Stomach (tissue), 9 donors: Measurements from ENCODE around the gene PRR16. TPM values are rescaled to one million over a fixed set of nuclear protein-coding genes. Genes with fewer than 3 reads are reported as not detected.

Experiments used
- DNase-seq, 2 donors: peaks; one replicate each; pipeline versions ENCODE4 v3.0.0 to v3.0.0-alpha.2; 2013 to 2019
- H3K27ac ChIP-seq, 5 donors: fragments of 200-600 bp in 4 of 5; sonication (generic) in 4 of 5; one replicate each; pipeline ENCODE4 v1.5.1; 2013 to 2019; ENCODE audit warnings: mild to moderate bottlenecking in 1 of 5, moderate library complexity in 1 of 5
- H3K27me3 ChIP-seq, 3 donors: fragments of 200-600 bp; sonication (generic); one replicate each; pipeline ENCODE4 v1.5.1; 2017 to 2019; ENCODE audit warnings: mixed run types in 1 of 3
- H3K36me3 ChIP-seq, 4 donors: fragments of 200-600 bp; sonication (generic); 1 replicate in 3 of 4; 2 replicates in 1 of 4; pipeline ENCODE4 v1.5.1; 2016 to 2019
- H3K4me1 ChIP-seq, 4 donors: fragments of 200-600 bp; sonication (generic); one replicate each; pipeline ENCODE4 v1.5.1; 2016 to 2019
- H3K4me3 ChIP-seq, 4 donors: fragments of 200-600 bp; sonication (generic) in 3 of 4; one replicate each; pipeline ENCODE4 v1.5.1; 2016 to 2019; ENCODE audit warnings: mild to moderate bottlenecking in 1 of 4
- H3K9me3 ChIP-seq, 4 donors: fragments of 200-600 bp; sonication (generic); one replicate each; pipeline ENCODE4 v1.5.1; 2016 to 2019
- CTCF ChIP-seq, 7 experiments: fragments of 450-650 bp in 4 of 7; fragments of 200-600 bp in 3 of 7; sonication (generic) in 3 of 7; IDR thresholded peaks; one replicate each; pipeline ENCODE4 v1.5.1; 2016 to 2019; ENCODE audit warnings: antibody characterized with exemption in 7 of 7, control low read depth in 2 of 7, mild to moderate bottlenecking in 1 of 7
- EP300 ChIP-seq: sonication (generic); formaldehyde crosslinking; IDR thresholded peaks from one replicate; pipeline ENCODE4 v1.6.1; 2017; ENCODE audit warnings: antibody characterized with exemption
- POLR2A ChIP-seq, 4 donors: fragments of 450-650 bp; IDR thresholded peaks; one replicate each; pipeline ENCODE4 v1.6.1; 2016; ENCODE audit warnings: antibody characterized with exemption in 4 of 4, control low read depth in 2 of 4, mild to moderate bottlenecking in 1 of 4, moderate library complexity in 1 of 4
- POLR2AphosphoS5 ChIP-seq, 3 donors: sonication (generic); formaldehyde crosslinking; IDR thresholded peaks; one replicate each; pipeline ENCODE4 v1.6.1; 2016; ENCODE audit warnings: antibody characterized with exemption in 3 of 3
- WGBS, 5 donors: extraction: QIAGEN DNeasy Blood & Tissue Kit in 3 of 5; methylation state at CpG; one replicate each; pipeline versions ENCODE4 v1.1.5 to v1.1.7; 2013 to 2018; 5-methylcytosine and 5-hydroxymethylcytosine counted together
- intact Hi-C: fragments of 100-400 bp; cut with DNase I; formaldehyde crosslinking; loops from one replicate; pipeline ENCODE4 v1.15.1; 2023; ENCODE audit warnings: low total_unique reads
- polyA plus RNA-seq, 3 donors: library from polyadenylated mRNA; stranded (reverse); fragments of 200-250 nt; gene quantifications; one replicate each; pipeline ENCODE4 v1.2.3, GENCODE V29; 2013
- total RNA-seq, 5 donors: library from RNA; depleted of rRNA; stranded (reverse); fragments of >200 nt; gene quantifications; one replicate each; pipeline versions ENCODE4 v1.1.0 to v1.2.3, GENCODE V29; 2014 to 2016
- donor health status: healthy with polysubstance abuse.
- donor health status: Bipolar disorder and iron deficiency.
- donor health status: healthy.

PRR16 gene
- total and polyA plus RNA-seq, 8 donors, result 1.3 to 40.8 (median 8.1) TPM

GRCh38 chr5:120567066-120567465, 103.0 kb downstream of the PRR16 start:
- intact Hi-C loops, result no loop called here
- TF ChIP-seq POLR2A (IDR thresholded peaks at IDR 0.05) (no peak), EP300 (no peak), POLR2AphosphoS5 (IDR thresholded peaks at IDR 0.05) (no peak)
- Histone ChIP-seq H3K27me3 (no peaks in the 10 kb centered on the region), H3K9me3 (peaks cover 0 to 6% (median 0%) of the 10 kb centered on the region in 4 donors), H3K4me1 (no peaks in the 10 kb centered on the region), H3K36me3 (no peaks in the 10 kb centered on the region), H3K27ac (no peak overlapping the region), H3K4me3 (no peak overlapping the region)
- 12 to 44% (median 25%) methylated on average over 1 of the region's 1 CpG for WGBS, 5 donors
- no peak for DNase-seq

DNA sequence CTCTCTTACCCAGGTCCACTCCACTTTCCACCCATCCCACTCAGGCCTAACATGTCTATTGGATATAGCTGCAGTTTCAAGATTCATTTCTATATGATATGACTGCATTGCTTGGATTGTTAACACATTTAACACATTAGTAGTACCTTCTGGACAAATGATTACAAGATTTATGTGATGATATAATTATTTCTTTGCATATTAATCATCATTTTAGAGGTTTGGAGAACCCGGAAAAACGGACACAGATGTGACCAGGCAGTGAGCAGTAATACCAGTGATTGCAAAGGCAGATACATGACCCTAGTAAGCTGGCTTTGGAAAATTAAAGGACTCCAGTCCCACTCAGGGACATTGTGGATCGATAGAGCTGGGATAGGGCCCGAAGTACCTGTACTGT, 103.8 kb downstream of the PRR16 start:
- Histone ChIP-seq H3K27me3 (no peaks in the 10 kb centered on the region), H3K4me3 (no peak overlapping the region), H3K27ac (no peak overlapping the region), H3K36me3 (no peaks in the 10 kb centered on the region), H3K4me1 (no peaks in the 10 kb centered on the region), H3K9me3 (peaks cover 0 to 6% (median 0%) of the 10 kb centered on the region in 4 donors)
- DNase-seq, result no peak
- WGBS, 5 donors, result 68 to 87% (median 84%) methylated on average over 4 of the region's 4 CpGs
- TF ChIP-seq POLR2AphosphoS5 (IDR thresholded peaks at IDR 0.05), result no peak
- no peak for TF ChIP-seq CTCF (IDR thresholded peaks at IDR 0.05)
- TF ChIP-seq POLR2A (IDR thresholded peaks at IDR 0.05), result no peak
- TF ChIP-seq EP300, result no peak
- intact Hi-C loops, result no loop called here

DNA sequence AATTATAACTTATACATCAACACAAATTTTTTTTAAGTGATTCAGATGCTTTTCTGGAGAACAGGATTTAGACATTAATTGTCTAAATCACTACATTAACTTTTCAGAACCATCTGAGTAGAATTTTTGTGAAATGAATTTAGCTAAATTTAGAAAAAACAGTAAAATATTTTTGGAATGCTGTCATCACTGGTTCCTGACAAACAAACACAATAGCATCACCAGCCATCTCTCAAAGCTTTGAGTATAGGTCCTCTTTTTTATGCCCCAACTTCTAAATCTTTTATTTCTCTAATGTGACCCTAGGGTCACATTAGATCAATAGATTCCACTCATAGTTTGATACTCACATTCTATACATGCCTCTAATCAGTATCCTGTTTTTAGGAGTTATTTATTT, 104.6 kb downstream of the PRR16 start:
- intact Hi-C loops, result no loop called here
- peaks cover 0 to 6% (median 0%) of the 10 kb centered on the region in 4 donors for H3K9me3 ChIP-seq
- H3K36me3 ChIP-seq, result no peaks in the 10 kb centered on the region
- TF ChIP-seq EP300 (no peak), CTCF (IDR thresholded peaks at IDR 0.05) (no peak), POLR2AphosphoS5 (IDR thresholded peaks at IDR 0.05) (no peak), POLR2A (IDR thresholded peaks at IDR 0.05) (no peak)
- H3K4me3 ChIP-seq, result no peak overlapping the region
- DNase-seq, result no peak
- no peaks in the 10 kb centered on the region for H3K4me1 ChIP-seq
- H3K27me3 ChIP-seq, result no peaks in the 10 kb centered on the region
- no peak overlapping the region for H3K27ac ChIP-seq

DNA sequence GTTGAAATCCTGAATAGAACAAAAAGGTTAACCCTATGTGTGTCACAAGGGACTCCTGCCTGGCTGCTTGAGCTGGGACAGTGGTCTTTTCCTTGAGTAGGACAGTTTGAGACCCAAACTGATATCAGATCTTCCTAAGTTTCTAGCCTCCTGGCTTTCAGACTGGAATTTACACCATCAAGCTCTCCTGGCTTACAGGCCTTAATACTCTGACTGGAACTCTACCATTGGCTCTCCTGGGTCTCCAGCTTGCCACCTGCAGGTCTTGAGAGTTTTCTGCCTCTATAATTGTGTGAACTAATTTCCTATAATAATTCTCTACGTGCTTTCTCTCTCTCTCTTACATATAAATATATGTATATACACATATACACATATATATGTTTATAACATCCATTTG, 112.5 kb downstream of the PRR16 start:
- Histone ChIP-seq H3K27ac (no peak overlapping the region), H3K4me1 (no peaks in the 10 kb centered on the region), H3K4me3 (no peak overlapping the region), H3K36me3 (no peaks in the 10 kb centered on the region), H3K27me3 (no peaks in the 10 kb centered on the region), H3K9me3 (peaks cover 0 to 7% (median 1%) of the 10 kb centered on the region in 4 donors)
- no peak for TF ChIP-seq CTCF (IDR thresholded peaks at IDR 0.05)
- no peak for TF ChIP-seq POLR2A (IDR thresholded peaks at IDR 0.05)
- no peak for TF ChIP-seq EP300
- no peak for TF ChIP-seq POLR2AphosphoS5 (IDR thresholded peaks at IDR 0.05)
- DNase-seq, result no peak
- intact Hi-C loops, result no loop called here
- 39 to 61% (median 60%) methylated on average over 1 of the region's 1 CpG for WGBS, 5 donors

- intact Hi-C loops, result no loop called here
Measured at GRCh38 chr5:120582635-120583034, 118.5 kb downstream of the PRR16 start.

More at GRCh38 chr5:120582635-120583034, 118.5 kb downstream of the PRR16 start:
- DNase-seq, result no peak
- Histone ChIP-seq H3K36me3 (no peaks in the 10 kb centered on the region), H3K27ac (no peak overlapping the region), H3K4me1 (no peaks in the 10 kb centered on the region), H3K27me3 (no peaks in the 10 kb centered on the region), H3K4me3 (no peak overlapping the region), H3K9me3 (peaks cover 0 to 14% (median 1%) of the 10 kb centered on the region in 4 donors)
- 17 to 71% (median 49%) methylated on average over 2 of the region's 2 CpGs for WGBS, 5 donors
- no peak for TF ChIP-seq POLR2AphosphoS5 (IDR thresholded peaks at IDR 0.05)
- TF ChIP-seq CTCF (IDR thresholded peaks at IDR 0.05), result no peak
- no peak for TF ChIP-seq POLR2A (IDR thresholded peaks at IDR 0.05)
- TF ChIP-seq EP300, result no peak
